A673 (cell line): ENCODE measurements around the gene RIN2. TPM values are rescaled to one million over a fixed set of nuclear protein-coding genes. Genes with fewer than 3 reads are reported as not detected.

ENCODE experiments used
- BruUV-seq: library from RNA; stranded (reverse); fragments of 400-500 nt; replicated peaks from 2 replicates; lab custom pipeline; 2021; lab: Mats Ljungman, UMichigan
- CTCF ChIA-PET: fragments of 300-600 bp; sonication (Branson Sonifier 250); formaldehyde crosslinking; loops from one replicate; lab custom pipeline; 2022; ENCODE audit warnings: antibody characterized with exemption; lab: Charles Lee
- POLR2A ChIA-PET: fragments of 300-600 bp; sonication (Branson Sonifier 250); formaldehyde crosslinking; loops from one replicate; lab custom pipeline; 2022; ENCODE audit warnings: antibody characterized with exemption; ENCODE audit not compliant: low non-redundant PET; lab: Charles Lee
- DNase-seq: peaks from one replicate; pipeline ENCODE4 v3.0.0-alpha.2; 2015; ENCODE audit warnings: low spot score
- H3K27ac ChIP-seq: fragments of 200-600 bp; sonication (generic); 2 replicates; pipeline ENCODE4 v1.5.1; 2016; ENCODE audit warnings: mixed run types, low read depth, mild to moderate bottlenecking, mixed read lengths, antibody characterized with exemption, low read length; ENCODE audit not compliant: poor library complexity, severe bottlenecking
- H3K27me3 ChIP-seq: fragments of 200-600 bp; sonication (generic); replicated peaks from 2 replicates; pipeline ENCODE4 v1.6.1; 2017; ENCODE audit warnings: mixed run types, low read depth, mild to moderate bottlenecking, mixed read lengths, antibody characterized with exemption, low read length; ENCODE audit not compliant: insufficient read depth, poor library complexity
- H3K36me3 ChIP-seq: fragments of 200-600 bp; sonication (generic); 2 replicates; pipeline ENCODE4 v1.6.1; 2016; ENCODE audit warnings: mixed run types, mild to moderate bottlenecking, mixed read lengths, antibody characterized with exemption, low read length; ENCODE audit not compliant: insufficient read depth, poor library complexity, severe bottlenecking
- H3K4me1 ChIP-seq: fragments of 200-600 bp; sonication (generic); 2 replicates; pipeline ENCODE4 v1.6.1; 2017; ENCODE audit warnings: mixed run types, mild to moderate bottlenecking, mixed read lengths, antibody characterized with exemption, low read length; ENCODE audit not compliant: insufficient read depth, poor library complexity, severe bottlenecking
- H3K4me3 ChIP-seq: fragments of 200-600 bp; sonication (generic); 2 replicates; pipeline ENCODE4 v1.5.1; 2016; ENCODE audit warnings: low read depth, mixed run types, mild to moderate bottlenecking, mixed read lengths, low read length; ENCODE audit not compliant: poor library complexity, severe bottlenecking
- H3K9me3 ChIP-seq: fragments of 200-600 bp; sonication (generic); 2 replicates; pipeline ENCODE4 v1.6.1; 2016; ENCODE audit warnings: mixed run types, low read depth, mild to moderate bottlenecking, mixed read lengths, antibody characterized with exemption, low read length; ENCODE audit not compliant: poor library complexity, severe bottlenecking
- EZH2 ChIP-seq: fragments of 200-600 bp; sonication (generic); IDR thresholded peaks from 2 replicates; pipeline ENCODE4 v1.6.1; 2017; ENCODE audit warnings: borderline replicate concordance, low read depth, mild to moderate bottlenecking, mixed read lengths, antibody characterized with exemption, low read length; ENCODE audit not compliant: poor library complexity, severe bottlenecking
- intact Hi-C: fragments of 100-400 bp; cut with micrococcal nuclease; formaldehyde crosslinking; loops from one replicate; pipeline ENCODE4 v1.10.0; 2022; ENCODE audit not compliant: unreplicated experiment
- total RNA-seq: library from RNA; stranded (reverse); gene quantifications from 2 replicates; pipeline ENCODE4 v1.2.3, GENCODE V29; 2021
- TF ChIP-seq, protein P1 (sequence below): fragments of 300-800, 200-600 bp; sonication (generic); conservative IDR thresholded peaks from 2 replicates; pipeline ENCODE4 v1.5.1; 2017; ENCODE audit warnings: low read depth, mild to moderate bottlenecking, antibody characterized with exemption, low read length, moderate library complexity, mixed read lengths

The RIN2 gene
- total RNA-seq, 1 experiment from 2014 or later = 14.6 TPM

DNA sequence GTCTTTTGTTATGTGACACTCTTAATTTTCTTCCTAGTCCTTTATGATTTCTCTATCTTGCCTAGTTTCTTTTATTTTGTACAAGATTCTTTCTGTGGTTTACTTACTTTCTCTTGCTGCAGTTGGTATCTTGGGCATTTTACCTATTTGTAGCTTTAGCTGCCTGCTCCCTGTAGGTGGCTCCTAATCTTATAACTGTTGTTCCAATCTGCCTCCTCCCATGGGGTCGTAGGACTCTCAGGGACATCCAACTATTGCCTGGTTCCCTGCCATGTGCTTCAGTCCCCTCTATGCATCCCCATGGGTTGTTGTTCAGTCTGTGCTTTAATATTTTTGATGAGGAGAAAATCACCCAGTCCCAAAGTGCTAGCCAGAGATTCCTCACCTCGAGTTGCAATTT is 31.4 kb downstream of the RIN2 start:
- Histone ChIP-seq H3K36me3 (no peaks in the 10 kb centered on the region), H3K27ac (no peak overlapping the region), H3K4me3 (no peak overlapping the region), H3K27me3 (no peaks in the 10 kb centered on the region), H3K4me1 (peaks cover 26% of the 10 kb centered on the region), H3K9me3 (peaks cover 4% of the 10 kb centered on the region)
- peak; percentile 42 for DNase-seq
- BruUV-seq = no TSS peak
- CTCF ChIA-PET = interaction anchor here (0.6 kb wide), 1 partner anchor 8 kb away, joined by 3 read pairs; no protein-coding TSS in a partner anchor
- POLR2A ChIA-PET = no interaction called here
- intact Hi-C loops = loop anchor here (10.0 kb wide), 1 partner anchor 95 kb away; no protein-coding TSS in a partner anchor
- no peak for TF ChIP-seq EZH2
- TF ChIP-seq, protein P1, sequence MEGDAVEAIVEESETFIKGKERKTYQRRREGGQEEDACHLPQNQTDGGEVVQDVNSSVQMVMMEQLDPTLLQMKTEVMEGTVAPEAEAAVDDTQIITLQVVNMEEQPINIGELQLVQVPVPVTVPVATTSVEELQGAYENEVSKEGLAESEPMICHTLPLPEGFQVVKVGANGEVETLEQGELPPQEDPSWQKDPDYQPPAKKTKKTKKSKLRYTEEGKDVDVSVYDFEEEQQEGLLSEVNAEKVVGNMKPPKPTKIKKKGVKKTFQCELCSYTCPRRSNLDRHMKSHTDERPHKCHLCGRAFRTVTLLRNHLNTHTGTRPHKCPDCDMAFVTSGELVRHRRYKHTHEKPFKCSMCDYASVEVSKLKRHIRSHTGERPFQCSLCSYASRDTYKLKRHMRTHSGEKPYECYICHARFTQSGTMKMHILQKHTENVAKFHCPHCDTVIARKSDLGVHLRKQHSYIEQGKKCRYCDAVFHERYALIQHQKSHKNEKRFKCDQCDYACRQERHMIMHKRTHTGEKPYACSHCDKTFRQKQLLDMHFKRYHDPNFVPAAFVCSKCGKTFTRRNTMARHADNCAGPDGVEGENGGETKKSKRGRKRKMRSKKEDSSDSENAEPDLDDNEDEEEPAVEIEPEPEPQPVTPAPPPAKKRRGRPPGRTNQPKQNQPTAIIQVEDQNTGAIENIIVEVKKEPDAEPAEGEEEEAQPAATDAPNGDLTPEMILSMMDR = no peak

DNA sequence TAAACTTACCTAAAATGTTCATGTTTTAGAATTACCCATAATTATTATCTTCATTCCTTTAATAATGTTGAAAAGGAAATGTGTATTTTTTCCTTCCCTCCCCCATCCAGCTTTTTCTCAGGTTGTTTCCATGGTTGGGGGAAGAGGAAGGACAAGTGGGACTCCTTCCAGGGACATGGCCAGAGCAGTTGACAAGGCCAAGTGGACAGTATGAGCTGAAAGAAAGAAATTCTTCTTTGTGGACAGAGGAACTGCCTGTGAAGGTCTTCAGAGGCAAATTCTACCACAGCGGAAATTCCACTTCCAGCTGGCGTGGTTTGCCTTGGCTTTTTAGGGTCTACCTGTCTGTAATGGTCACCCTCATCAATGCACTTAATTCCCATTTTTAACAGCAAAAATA is 33.8 kb downstream of the RIN2 start:
- no peaks in the 10 kb centered on the region for H3K36me3 ChIP-seq

DNA sequence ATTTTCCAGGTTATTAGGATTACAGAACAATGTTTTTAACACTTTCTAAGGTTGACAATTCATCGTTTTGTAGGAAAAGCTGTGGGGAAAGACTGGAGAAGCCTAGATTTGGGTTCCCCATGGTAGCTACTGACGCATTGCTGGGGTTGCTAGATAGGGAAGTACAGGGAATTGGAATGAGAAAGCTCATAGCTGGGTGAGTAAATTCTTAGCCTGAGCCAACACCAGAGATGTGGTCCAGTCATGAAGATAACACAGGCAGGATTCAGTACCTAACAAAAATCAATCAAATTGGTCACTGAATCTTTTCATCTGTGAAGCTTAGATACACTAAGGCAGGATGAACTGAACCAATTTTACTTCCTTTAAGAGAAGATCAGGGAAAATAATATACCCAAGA is 35.7 kb downstream of the RIN2 start:
- peaks cover 10% of the 10 kb centered on the region for H3K4me1 ChIP-seq
- H3K4me3 ChIP-seq = no peak overlapping the region
- DNase-seq = no peak
- TF ChIP-seq, protein P1 = no peak
- TF ChIP-seq EZH2 = no peak
- H3K36me3 ChIP-seq = no peaks in the 10 kb centered on the region
- no peaks in the 10 kb centered on the region for H3K27me3 ChIP-seq
- BruUV-seq = no TSS peak
- intact Hi-C loops = no loop called here
- POLR2A ChIA-PET = no interaction called here
- H3K9me3 ChIP-seq = peaks cover 3% of the 10 kb centered on the region
- H3K27ac ChIP-seq = no peak overlapping the region
- CTCF ChIA-PET = no interaction called here

More for the DNA sequence above, 33.8 kb downstream of the RIN2 start:
- intact Hi-C loops = no loop called here
- no TSS peak for BruUV-seq
- Histone ChIP-seq H3K27ac (no peak overlapping the region), H3K9me3 (peaks cover 4% of the 10 kb centered on the region), H3K4me1 (peaks cover 6% of the 10 kb centered on the region), H3K27me3 (no peaks in the 10 kb centered on the region), H3K4me3 (no peak overlapping the region)
- POLR2A ChIA-PET = no interaction called here
- no peak for DNase-seq
- TF ChIP-seq EZH2 = no peak
- TF ChIP-seq, protein P1 = no peak
- CTCF ChIA-PET = no interaction called here
